ENCODE results near the gene CYTH4. TPM values are rescaled to one million over a fixed set of nuclear protein-coding genes. Genes with fewer than 3 reads are reported as not detected.

CYTH4 gene
- polyA plus RNA-seq, 1 donor (not counting 4 experiments of a cell fraction or from before 2014, with no cell fraction given) = 0.05 TPM

- H3K79me2 ChIP-seq (ENCODE audit: control insufficient read depth, insufficient read depth, low read length) = no peaks in the 10 kb centered on the region
- H3K27ac ChIP-seq (ENCODE audit: control insufficient read depth, insufficient read depth, low read length) = no peak overlapping the region
- FAIRE-seq = no peak
- DNase-seq (ENCODE audit: low read depth, low spot score) = no peak
- dilution Hi-C loops (cut with MboI; ENCODE audit: extremely low pct_ligation_motif_present, low sequenced_read_pairs) = no loop called here
- peaks cover 53% of the 10 kb centered on the region for H3K27me3 ChIP-seq (ENCODE audit: control insufficient read depth, extremely low read depth, insufficient read depth, low read length)
- H3K4me1 ChIP-seq (ENCODE audit: control insufficient read depth, extremely low read depth, insufficient read depth, low read length) = peaks cover 10% of the 10 kb centered on the region
- H4K20me1 ChIP-seq (ENCODE audit: control insufficient read depth, extremely low read depth, insufficient read depth, low read length) = no peaks in the 10 kb centered on the region
- no peak overlapping the region for H3K9ac ChIP-seq (ENCODE audit: control insufficient read depth, extremely low read depth, insufficient read depth, low read length)
- H3K4me3 ChIP-seq (ENCODE audit: control insufficient read depth in 2 of 3, extremely low read depth in 1 of 3, insufficient read depth in 2 of 3, low read depth in 1 of 3, low read length in 3 of 3) = no peak overlapping the region
- no peak for TF ChIP-seq EZH2 (IDR thresholded peaks at IDR 0.05; ENCODE audit: low read length)
- TF ChIP-seq, protein P1, sequence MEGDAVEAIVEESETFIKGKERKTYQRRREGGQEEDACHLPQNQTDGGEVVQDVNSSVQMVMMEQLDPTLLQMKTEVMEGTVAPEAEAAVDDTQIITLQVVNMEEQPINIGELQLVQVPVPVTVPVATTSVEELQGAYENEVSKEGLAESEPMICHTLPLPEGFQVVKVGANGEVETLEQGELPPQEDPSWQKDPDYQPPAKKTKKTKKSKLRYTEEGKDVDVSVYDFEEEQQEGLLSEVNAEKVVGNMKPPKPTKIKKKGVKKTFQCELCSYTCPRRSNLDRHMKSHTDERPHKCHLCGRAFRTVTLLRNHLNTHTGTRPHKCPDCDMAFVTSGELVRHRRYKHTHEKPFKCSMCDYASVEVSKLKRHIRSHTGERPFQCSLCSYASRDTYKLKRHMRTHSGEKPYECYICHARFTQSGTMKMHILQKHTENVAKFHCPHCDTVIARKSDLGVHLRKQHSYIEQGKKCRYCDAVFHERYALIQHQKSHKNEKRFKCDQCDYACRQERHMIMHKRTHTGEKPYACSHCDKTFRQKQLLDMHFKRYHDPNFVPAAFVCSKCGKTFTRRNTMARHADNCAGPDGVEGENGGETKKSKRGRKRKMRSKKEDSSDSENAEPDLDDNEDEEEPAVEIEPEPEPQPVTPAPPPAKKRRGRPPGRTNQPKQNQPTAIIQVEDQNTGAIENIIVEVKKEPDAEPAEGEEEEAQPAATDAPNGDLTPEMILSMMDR (optimal IDR thresholded peaks at IDR 0.05 in 1 of 3, IDR thresholded peaks at IDR 0.05 in 1 of 3, conservative IDR thresholded peaks at IDR 0.05 in 1 of 3; ENCODE audit: extremely low read depth in 1 of 3, insufficient read depth in 2 of 3, low read length in 3 of 3) = no peak
- H3K36me3 ChIP-seq (ENCODE audit: control insufficient read depth in 2 of 2, extremely low read depth in 1 of 2, insufficient read depth in 2 of 2, low read length in 2 of 2) = no peaks in the 10 kb centered on the region
- H3K9me3 ChIP-seq (ENCODE audit: control insufficient read depth, low read depth, low read length) = no peaks in the 10 kb centered on the region
- no peak overlapping the region for H2AFZ ChIP-seq (ENCODE audit: control insufficient read depth, low read length)
- H3K9me1 ChIP-seq (ENCODE audit: control insufficient read depth, extremely low read depth, insufficient read depth, low read length) = no peaks in the 10 kb centered on the region
- H3K4me2 ChIP-seq (ENCODE audit: control insufficient read depth, extremely low read depth, insufficient read depth, low read depth, low read length) = no peak overlapping the region
Observed at GRCh38 chr22:37338539-37339246, 56.4 kb downstream of the CYTH4 start.

DNA sequence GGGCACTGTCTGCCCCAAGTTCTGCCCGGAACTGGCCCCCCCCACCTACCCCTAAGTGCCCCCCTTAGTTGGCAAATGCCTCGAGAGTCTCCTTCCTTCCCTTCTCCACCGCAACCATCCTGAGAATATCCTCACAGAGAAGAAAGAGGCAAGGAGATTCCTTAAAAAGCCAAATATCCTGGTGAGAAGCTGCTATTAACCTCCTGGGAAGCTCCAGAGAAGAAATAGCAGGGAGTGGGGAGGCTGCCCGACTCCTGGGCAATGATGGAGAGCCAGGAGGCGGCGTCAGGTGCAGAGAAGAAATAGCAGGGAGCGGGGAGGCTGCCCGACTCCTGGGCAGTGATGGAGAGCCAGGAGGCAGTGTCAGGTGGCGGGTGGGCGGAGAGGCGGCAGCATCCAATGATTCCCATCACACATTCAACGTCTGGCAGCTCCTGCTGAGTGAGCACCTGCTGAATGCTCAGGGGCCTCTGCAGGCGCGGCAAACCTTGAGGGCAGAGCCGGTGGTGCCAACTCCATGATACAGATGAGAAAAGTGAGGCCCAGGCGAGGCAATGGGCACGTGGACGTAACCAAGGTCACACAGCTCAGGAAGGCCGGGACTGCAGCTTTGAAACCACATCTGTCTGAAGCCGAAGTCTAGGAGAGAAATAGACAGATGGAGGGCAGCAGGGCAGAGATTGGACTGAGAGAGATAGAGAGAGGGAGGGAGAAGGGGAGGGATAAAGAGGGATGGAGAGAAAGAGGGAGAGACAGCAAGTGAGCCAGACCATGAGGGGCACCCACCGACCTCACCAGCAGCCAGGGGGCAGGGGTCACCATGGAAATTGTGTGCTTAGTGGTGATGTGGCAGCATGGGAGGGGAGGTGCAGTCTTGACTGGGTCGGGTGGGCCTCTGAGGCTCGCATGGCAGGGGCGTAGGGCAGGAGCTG is 58.3 kb downstream of the CYTH4 start:
- dilution Hi-C loops (cut with MboI; ENCODE audit: extremely low pct_ligation_motif_present, low sequenced_read_pairs) = no loop called here
- Histone ChIP-seq H3K9me3 (ENCODE audit: control insufficient read depth, low read depth, low read length) (no peaks in the 10 kb centered on the region), H3K36me3 (ENCODE audit: control insufficient read depth in 2 of 2, extremely low read depth in 1 of 2, insufficient read depth in 2 of 2, low read length in 2 of 2) (no peaks in the 10 kb centered on the region), H3K9ac (ENCODE audit: control insufficient read depth, extremely low read depth, insufficient read depth, low read length) (no peak overlapping the region), H3K27me3 (ENCODE audit: control insufficient read depth, extremely low read depth, insufficient read depth, low read length) (peaks cover 34% of the 10 kb centered on the region), H3K9me1 (ENCODE audit: control insufficient read depth, extremely low read depth, insufficient read depth, low read length) (no peaks in the 10 kb centered on the region), H2AFZ (ENCODE audit: control insufficient read depth, low read length) (no peak overlapping the region), H3K4me1 (ENCODE audit: control insufficient read depth, extremely low read depth, insufficient read depth, low read length) (peaks cover under 1% of the 10 kb centered on the region), H3K79me2 (ENCODE audit: control insufficient read depth, insufficient read depth, low read length) (no peaks in the 10 kb centered on the region), H3K4me3 (ENCODE audit: control insufficient read depth in 2 of 3, extremely low read depth in 1 of 3, insufficient read depth in 2 of 3, low read depth in 1 of 3, low read length in 3 of 3) (no peak overlapping the region), H3K4me2 (ENCODE audit: control insufficient read depth, extremely low read depth, insufficient read depth, low read depth, low read length) (no peak overlapping the region), H4K20me1 (ENCODE audit: control insufficient read depth, extremely low read depth, insufficient read depth, low read length) (no peaks in the 10 kb centered on the region), H3K27ac (ENCODE audit: control insufficient read depth, insufficient read depth, low read length) (no peak overlapping the region)
- FAIRE-seq (no peak), DNase-seq (ENCODE audit: low read depth, low spot score) (no peak)
- no peak for TF ChIP-seq EZH2 (IDR thresholded peaks at IDR 0.05; ENCODE audit: low read length)
- TF ChIP-seq, protein P1 (optimal IDR thresholded peaks at IDR 0.05 in 1 of 3, IDR thresholded peaks at IDR 0.05 in 1 of 3, conservative IDR thresholded peaks at IDR 0.05 in 1 of 3; ENCODE audit: extremely low read depth in 1 of 3, insufficient read depth in 2 of 3, low read length in 3 of 3) = no peak
